OCI-LY7 (cell line): ENCODE results near the gene ASMTL. TPM values are rescaled to one million over a fixed set of nuclear protein-coding genes. Genes with fewer than 3 reads are reported as not detected.
A peak's percentile ranks its signal among the peaks of the same experiment; 100 is the strongest.

Source experiments
- BruUV-seq: library from RNA; stranded (reverse); fragments of 400-500 nt; replicated peaks from 2 replicates; lab custom pipeline; 2021; lab: Mats Ljungman, UMichigan
- CTCF ChIA-PET: fragments of 300-600 bp; sonication (Branson Sonifier 250); formaldehyde crosslinking; loops from one replicate; lab custom pipeline; 2022; ENCODE audit warnings: antibody characterized with exemption; ENCODE audit not compliant: unreplicated experiment; lab: Charles Lee
- POLR2A ChIA-PET: fragments of 300-600 bp; sonication (Branson Sonifier 250); formaldehyde crosslinking; loops from one replicate; lab custom pipeline; 2022; ENCODE audit warnings: antibody characterized with exemption; lab: Charles Lee
- DNase-seq: peaks from one replicate; pipeline ENCODE4 v3.0.0-alpha.2; 2015; ENCODE audit warnings: low spot score
- H2AFZ ChIP-seq: fragments of 200-600 bp; sonication (generic), shearing (Covaris generic); 2 replicates; pipeline ENCODE4 v1.6.1; 2014; ENCODE audit warnings: mild to moderate bottlenecking, antibody characterized with exemption, low read length, moderate library complexity
- H3K27ac ChIP-seq: fragments of 200-600 bp; sonication (generic); 2 replicates; pipeline ENCODE4 v1.5.1; 2014; ENCODE audit warnings: mixed run types, low read depth, mild to moderate bottlenecking, moderate library complexity, low read length, inconsistent platforms; ENCODE audit not compliant: poor library complexity, severe bottlenecking
- H3K36me3 ChIP-seq: fragments of 200-600 bp; sonication (generic); 2 replicates; pipeline ENCODE4 v1.6.1; 2014; ENCODE audit warnings: mild to moderate bottlenecking, antibody characterized with exemption, low read length, moderate library complexity, mixed read lengths; ENCODE audit not compliant: insufficient read depth
- H3K4me1 ChIP-seq: fragments of 200-600 bp; sonication (generic); 2 replicates; pipeline ENCODE4 v1.5.1; 2014; ENCODE audit warnings: mild to moderate bottlenecking, low read length; ENCODE audit not compliant: insufficient read depth, poor library complexity, severe bottlenecking
- H3K4me2 ChIP-seq: fragments of 200-600 bp; sonication (generic); 2 replicates; pipeline ENCODE4 v1.6.1; 2014; ENCODE audit warnings: mild to moderate bottlenecking, low read length
- H3K4me3 ChIP-seq: fragments of 200-600 bp; sonication (generic); 2 replicates; pipeline ENCODE4 v1.5.1; 2014; ENCODE audit warnings: mild to moderate bottlenecking, low read depth, low read length; ENCODE audit not compliant: poor library complexity, severe bottlenecking
- H3K79me2 ChIP-seq: fragments of 200-600 bp; sonication (generic); 2 replicates; pipeline ENCODE4 v1.6.1; 2016; ENCODE audit warnings: low read depth, mild to moderate bottlenecking, low read length, moderate library complexity, mixed read lengths; ENCODE audit not compliant: insufficient read depth
- H3K9me2 ChIP-seq: fragments of 200-600 bp; sonication (generic); 2 replicates; pipeline ENCODE4 v1.6.1; 2016; ENCODE audit warnings: mild to moderate bottlenecking, low read length, mixed read lengths; ENCODE audit not compliant: insufficient read depth
- H3K9me3 ChIP-seq: fragments of 200-600 bp; sonication (generic); 2 replicates; pipeline ENCODE4 v1.6.1; 2014; ENCODE audit warnings: mild to moderate bottlenecking, mixed run types, low read length, mixed read lengths
- H4K20me1 ChIP-seq: fragments of 200-600 bp; sonication (generic); 2 replicates; pipeline ENCODE4 v1.6.1; 2014; ENCODE audit warnings: mild to moderate bottlenecking, antibody characterized with exemption, low read length, moderate library complexity, mixed read lengths; ENCODE audit not compliant: insufficient read depth
- CTCF ChIP-seq: fragments of 200-600 bp; sonication (generic); conservative IDR thresholded peaks from 2 replicates; pipeline ENCODE4 v1.5.1; 2014; ENCODE audit warnings: mild to moderate bottlenecking, antibody characterized with exemption, low read length, moderate library complexity, mixed read lengths
- EZH2phosphoT487 ChIP-seq: fragments of 200-600 bp; sonication (generic); IDR thresholded peaks from 2 replicates; pipeline ENCODE4 v1.6.1; 2018; ENCODE audit warnings: low read depth, borderline replicate concordance, mild to moderate bottlenecking, mixed run types, antibody characterized with exemption, low read length, moderate library complexity, mixed read lengths
- intact Hi-C: fragments of 100-400 bp; cut with micrococcal nuclease; formaldehyde crosslinking; loops from one replicate; pipeline ENCODE4 v1.10.0; 2022; ENCODE audit not compliant: unreplicated experiment
- total RNA-seq, 2 experiments: library from RNA; depleted of rRNA in 1 of 2; stranded (reverse); fragments of >200 nt in 1 of 2; shearing (Covaris generic) in 1 of 2; gene quantifications; 2 replicates each; pipeline ENCODE4 v1.2.3, GENCODE V29; 2014 to 2022

The ASMTL gene
- total RNA-seq, 2 experiments from 2014 or later, result 17.2 to 37.0 TPM

- no peak for TF ChIP-seq EZH2phosphoT487
- no peak for TF ChIP-seq CTCF
- no peak overlapping the region for H2AFZ ChIP-seq
- H3K4me3 ChIP-seq, result peak overlapping the region; percentile 99
- H3K9me2 ChIP-seq, result no peaks in the 10 kb centered on the region
- H3K27ac ChIP-seq, result peak overlapping the region; percentile 90
- H3K4me1 ChIP-seq, result peaks cover 29% of the 10 kb centered on the region
- no peaks in the 10 kb centered on the region for H3K9me3 ChIP-seq
- ChIA-PET POLR2A (no interaction called here), CTCF (no interaction called here)
- peaks cover 77% of the 10 kb centered on the region for H3K79me2 ChIP-seq
- no peak for DNase-seq
- H4K20me1 ChIP-seq, result peaks cover 29% of the 10 kb centered on the region
- no TSS peak for BruUV-seq
- peak overlapping the region; percentile 91 for H3K4me2 ChIP-seq
- H3K36me3 ChIP-seq, result peaks cover 74% of the 10 kb centered on the region
- intact Hi-C loops, result loop anchor here (5.0 kb wide), 2 partner anchors 144 to 184 kb away; no protein-coding TSS in a partner anchor
Measured at GRCh38 chrX:1391370-1391706, 61.4 kb downstream of the ASMTL start.

- Histone ChIP-seq H3K36me3 (peaks cover 74% of the 10 kb centered on the region), H3K79me2 (peaks cover 71% of the 10 kb centered on the region), H3K9me3 (no peaks in the 10 kb centered on the region), H3K27ac (peak overlapping the region; percentile 90), H3K9me2 (no peaks in the 10 kb centered on the region), H3K4me2 (peak overlapping the region; percentile 91), H3K4me1 (peaks cover 29% of the 10 kb centered on the region), H4K20me1 (peaks cover 29% of the 10 kb centered on the region), H3K4me3 (peak overlapping the region; percentile 99), H2AFZ (no peak overlapping the region)
- DNase-seq, result no peak
- ChIA-PET CTCF (no interaction called here), POLR2A (no interaction called here)
- intact Hi-C loops, result loop anchor here (5.0 kb wide), 2 partner anchors 143 to 183 kb away; no protein-coding TSS in a partner anchor
- no peak for TF ChIP-seq CTCF
- no peak for TF ChIP-seq EZH2phosphoT487
- BruUV-seq, result no TSS peak
Measured at GRCh38 chrX:1390621-1391369, 61.9 kb downstream of the ASMTL start.

GRCh38 chrX:1389993-1390285 lies 62.8 kb downstream of the ASMTL start:
- no TSS peak for BruUV-seq
- Histone ChIP-seq H3K9me2 (no peaks in the 10 kb centered on the region), H3K4me3 (peak overlapping the region; percentile 99), H3K9me3 (no peaks in the 10 kb centered on the region), H3K4me2 (peak overlapping the region; percentile 91), H3K27ac (no peak overlapping the region), H4K20me1 (peaks cover 29% of the 10 kb centered on the region), H2AFZ (no peak overlapping the region), H3K4me1 (peaks cover 26% of the 10 kb centered on the region), H3K79me2 (peaks cover 63% of the 10 kb centered on the region), H3K36me3 (peaks cover 74% of the 10 kb centered on the region)
- ChIA-PET POLR2A (no interaction called here), CTCF (no interaction called here)
- TF ChIP-seq EZH2phosphoT487 (no peak), CTCF (no peak)
- no peak for DNase-seq
- intact Hi-C loops, result loop anchor here (5.0 kb wide), 2 partner anchors 143 to 183 kb away; no protein-coding TSS in a partner anchor
